ENCODE data around the gene TMBIM1.

The TMBIM1 gene

GRCh38 chr2:218292048-218293014 is at the start of gene TMBIM1:
TMBIM1 (minus strand) TSS chr2:218292503; CDS start chr2:218282141, 10,362 bp downstream.
- DNase-seq (ENCODE audit: low read depth): peak; percentile 81
- H3K4me3 ChIP-seq (ENCODE audit: low read depth, low read length): peak within 1 kb of the TSS; percentile 66
- peak; percentile 74 for TF ChIP-seq CTCF (IDR thresholded peaks at IDR 0.05; ENCODE audit: insufficient read depth, low read depth, low read length, missing control alignments)

- DNase-seq (ENCODE audit: low read depth): no peak
- H3K4me3 ChIP-seq (ENCODE audit: low read depth, low read length): no peak overlapping the region
- no peak for TF ChIP-seq CTCF (IDR thresholded peaks at IDR 0.05; ENCODE audit: insufficient read depth, low read depth, low read length, missing control alignments)
Measured at GRCh38 chr2:218341381-218341780, 49.1 kb upstream of the TMBIM1 start.

GRCh38 chr2:218340656-218341055 is 48.4 kb upstream of the TMBIM1 start:
- DNase-seq (ENCODE audit: low read depth): no peak
- H3K4me3 ChIP-seq (ENCODE audit: low read depth, low read length): no peak overlapping the region
- TF ChIP-seq CTCF (IDR thresholded peaks at IDR 0.05; ENCODE audit: insufficient read depth, low read depth, low read length, missing control alignments): no peak

- no peak overlapping the region for H3K4me3 ChIP-seq (ENCODE audit: low read depth, low read length)
- no peak for TF ChIP-seq CTCF (IDR thresholded peaks at IDR 0.05; ENCODE audit: insufficient read depth, low read depth, low read length, missing control alignments)
- no peak for DNase-seq (ENCODE audit: low read depth)
Measured at GRCh38 chr2:218334531-218334930, 42.2 kb upstream of the TMBIM1 start.

GRCh38 chr2:218332920-218333645 is 40.8 kb upstream of the TMBIM1 start:
- peak; percentile 15 for DNase-seq (ENCODE audit: low read depth)
- no peak for TF ChIP-seq CTCF (IDR thresholded peaks at IDR 0.05; ENCODE audit: insufficient read depth, low read depth, low read length, missing control alignments)
- H3K4me3 ChIP-seq (ENCODE audit: low read depth, low read length): no peak overlapping the region

- no peak for DNase-seq (ENCODE audit: low read depth)
Measured at GRCh38 chr2:218332288-218332687, 40.0 kb upstream of the TMBIM1 start.

More at GRCh38 chr2:218332288-218332687, 40.0 kb upstream of the TMBIM1 start:
- no peak for TF ChIP-seq CTCF (IDR thresholded peaks at IDR 0.05; ENCODE audit: insufficient read depth, low read depth, low read length, missing control alignments)
- no peak overlapping the region for H3K4me3 ChIP-seq (ENCODE audit: low read depth, low read length)

Measured in GM12865 (cell line).